MM.1S (cell line): Measurements from ENCODE around the gene ATP6V1B1.

Experiments
- DNase-seq: peaks from one replicate; pipeline ENCODE4 v3.0.0-alpha.2; 2015
- H2AFZ ChIP-seq: fragments of 300-600 bp; sonication (generic); 2 replicates; pipeline ENCODE4 v1.6.0; 2016; ENCODE audit warnings: antibody characterized with exemption, low read length
- H3F3A ChIP-seq: fragments of 300-600 bp; sonication (generic); 2 replicates; pipeline ENCODE4 v1.6.1; 2016; ENCODE audit warnings: mild to moderate bottlenecking, antibody characterized with exemption, low read length, moderate library complexity, mixed read lengths; ENCODE audit not compliant: insufficient read depth
- H3K27ac ChIP-seq: fragments of 300-600 bp; sonication (generic); 2 replicates; pipeline ENCODE4 v1.5.1; 2016; ENCODE audit warnings: mild to moderate bottlenecking, low read length
- H3K27me3 ChIP-seq: fragments of 300-600 bp; sonication (generic); replicated peaks from 2 replicates; pipeline ENCODE4 v1.6.0; 2016; ENCODE audit warnings: low read length; ENCODE audit not compliant: insufficient read depth
- H3K36me3 ChIP-seq: fragments of 300-600 bp; sonication (generic); replicated peaks from 2 replicates; pipeline ENCODE4 v1.6.1; 2016; ENCODE audit warnings: mild to moderate bottlenecking, low read length, mixed read lengths; ENCODE audit not compliant: insufficient read depth
- H3K4me1 ChIP-seq: fragments of 300-600 bp; sonication (generic); 2 replicates; pipeline ENCODE4 v1.6.1; 2016; ENCODE audit warnings: low read length, mixed read lengths
- H3K4me2 ChIP-seq: fragments of 300-600 bp; sonication (generic); 2 replicates; pipeline ENCODE4 v1.6.0; 2016; ENCODE audit warnings: low read depth, low read length
- H3K4me3 ChIP-seq: fragments of 300-600 bp; sonication (generic); 2 replicates; pipeline ENCODE4 v1.5.1; 2016; ENCODE audit warnings: low read length, mixed read lengths
- H3K79me2 ChIP-seq: fragments of 300-600 bp; sonication (generic); 2 replicates; pipeline ENCODE4 v1.6.1; 2016; ENCODE audit warnings: mixed run types, low read length, mixed read lengths
- H3K9ac ChIP-seq: fragments of 300-600 bp; sonication (generic); 2 replicates; pipeline ENCODE4 v1.6.1; 2016; ENCODE audit warnings: low read length, mixed read lengths
- H3K9me2 ChIP-seq: fragments of 300-600 bp; sonication (generic); replicated peaks from 2 replicates; pipeline ENCODE4 v1.6.1; 2016; ENCODE audit warnings: mild to moderate bottlenecking, low read length, mixed read lengths; ENCODE audit not compliant: insufficient read depth
- H3K9me3 ChIP-seq: fragments of 300-600 bp; sonication (generic); replicated peaks from 2 replicates; pipeline ENCODE4 v1.6.1; 2016; ENCODE audit warnings: mild to moderate bottlenecking, low read length, mixed read lengths; ENCODE audit not compliant: insufficient read depth
- H4K20me1 ChIP-seq: fragments of 300-600 bp; sonication (generic); 2 replicates; pipeline ENCODE4 v1.6.1; 2016; ENCODE audit warnings: mild to moderate bottlenecking, low read length, moderate library complexity, mixed read lengths; ENCODE audit not compliant: insufficient read depth
- EZH2 ChIP-seq: fragments of 300-600 bp; sonication (generic); optimal IDR thresholded peaks from 2 replicates; pipeline ENCODE3; 2017; ENCODE audit warnings: low read depth, mild to moderate bottlenecking, antibody characterized with exemption, low read length, mixed read lengths
- EZH2phosphoT487 ChIP-seq: fragments of 300-600 bp; sonication (generic); IDR thresholded peaks from 2 replicates; pipeline ENCODE4 v1.6.1; 2018; ENCODE audit warnings: antibody characterized with exemption, low read length
- TF ChIP-seq, protein P1 (sequence below): fragments of 300-600 bp; sonication (generic); IDR thresholded peaks from 2 replicates; pipeline ENCODE4 v1.5.1; 2016; ENCODE audit warnings: antibody characterized with exemption, low read length, mixed read lengths

ATP6V1B1 gene

DNA sequence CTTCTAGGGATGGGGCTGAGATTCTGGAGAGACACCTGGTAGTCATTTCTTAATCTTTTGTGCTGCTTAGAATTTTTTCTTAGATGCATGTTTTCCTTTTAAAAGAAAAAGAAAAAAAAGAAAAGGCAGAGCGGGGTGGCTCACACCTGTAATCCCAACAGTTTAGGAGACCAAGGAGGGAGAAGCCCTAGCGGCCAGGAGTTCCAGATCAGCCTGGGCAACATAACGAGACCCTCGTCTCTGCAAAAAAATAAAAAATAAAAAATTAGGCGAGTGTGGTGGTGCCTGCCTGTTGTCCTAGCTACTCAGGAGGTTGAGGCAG is 46.0 kb upstream of the ATP6V1B1 start:
- H3F3A ChIP-seq, result no peaks in the 10 kb centered on the region
- DNase-seq, result no peak
- no peak overlapping the region for H2AFZ ChIP-seq
- H3K4me2 ChIP-seq, result no peak overlapping the region
- no peaks in the 10 kb centered on the region for H3K9me2 ChIP-seq
- no peaks in the 10 kb centered on the region for H3K36me3 ChIP-seq
- H3K9me3 ChIP-seq, result no peaks in the 10 kb centered on the region
- H3K4me1 ChIP-seq, result no peaks in the 10 kb centered on the region
- no peaks in the 10 kb centered on the region for H3K79me2 ChIP-seq
- no peak overlapping the region for H3K27ac ChIP-seq
- H4K20me1 ChIP-seq, result no peaks in the 10 kb centered on the region
- peaks cover 19% of the 10 kb centered on the region for H3K27me3 ChIP-seq
- no peak overlapping the region for H3K9ac ChIP-seq
- no peak overlapping the region for H3K4me3 ChIP-seq
- TF ChIP-seq, protein P1, sequence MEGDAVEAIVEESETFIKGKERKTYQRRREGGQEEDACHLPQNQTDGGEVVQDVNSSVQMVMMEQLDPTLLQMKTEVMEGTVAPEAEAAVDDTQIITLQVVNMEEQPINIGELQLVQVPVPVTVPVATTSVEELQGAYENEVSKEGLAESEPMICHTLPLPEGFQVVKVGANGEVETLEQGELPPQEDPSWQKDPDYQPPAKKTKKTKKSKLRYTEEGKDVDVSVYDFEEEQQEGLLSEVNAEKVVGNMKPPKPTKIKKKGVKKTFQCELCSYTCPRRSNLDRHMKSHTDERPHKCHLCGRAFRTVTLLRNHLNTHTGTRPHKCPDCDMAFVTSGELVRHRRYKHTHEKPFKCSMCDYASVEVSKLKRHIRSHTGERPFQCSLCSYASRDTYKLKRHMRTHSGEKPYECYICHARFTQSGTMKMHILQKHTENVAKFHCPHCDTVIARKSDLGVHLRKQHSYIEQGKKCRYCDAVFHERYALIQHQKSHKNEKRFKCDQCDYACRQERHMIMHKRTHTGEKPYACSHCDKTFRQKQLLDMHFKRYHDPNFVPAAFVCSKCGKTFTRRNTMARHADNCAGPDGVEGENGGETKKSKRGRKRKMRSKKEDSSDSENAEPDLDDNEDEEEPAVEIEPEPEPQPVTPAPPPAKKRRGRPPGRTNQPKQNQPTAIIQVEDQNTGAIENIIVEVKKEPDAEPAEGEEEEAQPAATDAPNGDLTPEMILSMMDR, result no peak
- TF ChIP-seq EZH2 (no peak), EZH2phosphoT487 (no peak)

DNA sequence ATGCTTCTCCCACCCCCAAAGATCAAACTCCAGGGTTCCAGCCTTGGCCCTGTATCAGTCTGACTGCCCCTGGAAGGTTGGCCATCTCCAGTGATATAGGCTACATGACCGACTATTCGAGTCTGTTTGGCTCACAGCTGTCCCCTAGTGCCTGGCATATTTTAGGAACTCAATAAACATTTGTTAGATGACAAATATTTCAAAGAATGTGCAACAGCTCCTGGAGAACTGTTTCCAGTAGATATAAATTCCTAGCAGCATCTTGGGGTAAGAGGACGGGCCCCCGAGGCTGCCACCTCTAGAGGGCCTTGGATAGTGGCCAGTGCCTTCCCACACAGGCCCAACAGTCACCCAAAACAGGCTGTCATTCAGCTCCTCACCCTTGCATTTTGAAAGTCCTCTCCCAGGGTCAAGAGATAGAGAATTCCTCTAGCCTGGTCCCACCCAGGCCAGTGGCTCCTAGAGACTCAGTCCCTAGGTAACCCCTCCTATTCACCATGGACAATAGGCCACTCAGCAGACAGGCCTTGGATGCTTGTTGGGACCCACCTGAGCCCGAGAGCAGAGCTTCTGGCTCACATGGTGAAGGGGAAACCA is 45.1 kb upstream of the ATP6V1B1 start:
- H3F3A ChIP-seq, result no peaks in the 10 kb centered on the region
- no peaks in the 10 kb centered on the region for H3K9me3 ChIP-seq
- H2AFZ ChIP-seq, result no peak overlapping the region
- no peak overlapping the region for H3K4me2 ChIP-seq
- no peaks in the 10 kb centered on the region for H3K9me2 ChIP-seq
- H3K9ac ChIP-seq, result no peak overlapping the region
- no peaks in the 10 kb centered on the region for H3K36me3 ChIP-seq
- no peak for TF ChIP-seq EZH2
- no peak for TF ChIP-seq EZH2phosphoT487
- TF ChIP-seq, protein P1, result no peak
- no peak for DNase-seq
- no peaks in the 10 kb centered on the region for H3K79me2 ChIP-seq
- no peak overlapping the region for H3K27ac ChIP-seq
- H3K4me1 ChIP-seq, result no peaks in the 10 kb centered on the region
- no peaks in the 10 kb centered on the region for H4K20me1 ChIP-seq
- H3K4me3 ChIP-seq, result no peak overlapping the region
- H3K27me3 ChIP-seq, result peaks cover 19% of the 10 kb centered on the region

DNA sequence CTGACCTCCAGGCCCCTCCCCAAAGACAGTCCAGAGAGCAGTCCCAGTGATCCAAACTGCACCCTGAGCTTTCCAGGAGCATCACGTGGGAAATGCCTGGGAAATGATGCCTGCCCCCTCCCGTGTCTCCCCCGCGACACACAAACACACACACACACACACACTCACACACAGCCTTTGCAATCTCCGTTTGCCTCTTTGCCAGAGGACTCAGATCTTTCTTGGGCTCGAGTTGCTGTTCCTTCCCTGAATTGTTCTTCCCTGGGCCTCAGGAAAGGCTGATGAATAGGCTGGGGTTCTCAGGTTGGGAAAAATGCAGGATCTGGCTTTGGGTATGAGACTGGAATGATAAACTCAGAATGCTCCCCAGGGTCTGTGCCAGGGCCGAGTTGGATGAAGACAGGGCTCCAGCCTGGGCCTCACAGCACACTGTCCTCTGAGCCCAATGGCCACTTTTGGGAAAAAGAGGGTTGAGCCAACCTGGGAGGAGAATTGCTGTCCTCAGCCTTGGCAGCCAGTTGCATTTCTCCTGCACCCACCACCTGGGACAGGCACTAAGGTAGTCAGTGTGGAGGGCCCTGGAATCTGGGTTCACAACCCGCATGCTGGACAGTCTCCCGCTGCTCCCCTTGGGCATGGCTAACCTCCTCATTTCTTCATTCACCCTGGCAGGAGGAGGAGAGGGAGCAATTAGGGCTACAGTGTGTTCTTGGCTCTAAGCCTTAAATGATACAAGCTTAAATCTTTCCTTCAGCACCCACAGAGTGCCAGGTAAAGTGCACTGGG is 43.9 kb upstream of the ATP6V1B1 start:
- Histone ChIP-seq H3F3A (no peaks in the 10 kb centered on the region), H4K20me1 (no peaks in the 10 kb centered on the region), H3K4me1 (no peaks in the 10 kb centered on the region), H3K9me2 (no peaks in the 10 kb centered on the region), H3K27ac (no peak overlapping the region), H3K9ac (no peak overlapping the region), H3K27me3 (peaks cover 24% of the 10 kb centered on the region), H3K79me2 (no peaks in the 10 kb centered on the region), H3K4me3 (no peak overlapping the region), H2AFZ (no peak overlapping the region), H3K36me3 (no peaks in the 10 kb centered on the region), H3K9me3 (no peaks in the 10 kb centered on the region), H3K4me2 (no peak overlapping the region)
- no peak for TF ChIP-seq EZH2
- no peak for TF ChIP-seq EZH2phosphoT487
- TF ChIP-seq, protein P1, result no peak
- no peak for DNase-seq
